NCI-H748 treated with DMSO at 0.1 percent for 48 hours (cell line): ENCODE data around the gene DDX1.

Experiments
- DNase-seq: peaks from one replicate; lab custom pipeline; 2025; lab: John Stamatoyannopoulos, UW

DDX1 gene

GRCh38 chr2:15562354-15563031 lies 29.2 kb upstream of the DDX1 start:
- DNase-seq, result no peak

GRCh38 chr2:15563227-15564100 lies 28.2 kb upstream of the DDX1 start:
- DNase-seq, result no peak

GRCh38 chr2:15565392-15565791 lies 26.3 kb upstream of the DDX1 start:
- no peak for DNase-seq

GRCh38 chr2:15565994-15566671 lies 25.5 kb upstream of the DDX1 start:
- DNase-seq, result no peak

GRCh38 chr2:15566912-15567311 lies 24.8 kb upstream of the DDX1 start:
- no peak for DNase-seq

- no peak for DNase-seq
These were observed 22.8 kb upstream of the DDX1 start for GRCh38 chr2:15568874-15569273.

GRCh38 chr2:15570104-15570503 lies 21.6 kb upstream of the DDX1 start:
- no peak for DNase-seq

GRCh38 chr2:15571729-15572128 lies 19.9 kb upstream of the DDX1 start:
- DNase-seq, result no peak

GRCh38 chr2:15577071-15577735 lies 14.5 kb upstream of the DDX1 start:
- DNase-seq, result peak; percentile 76

GRCh38 chr2:15579641-15580040 lies 12.0 kb upstream of the DDX1 start:
- no peak for DNase-seq

GRCh38 chr2:15580451-15580850 lies 11.2 kb upstream of the DDX1 start:
- no peak for DNase-seq

- no peak for DNase-seq
These were observed 8.8 kb upstream of the DDX1 start for GRCh38 chr2:15582710-15583357.

GRCh38 chr2:15583826-15584225 lies 7.8 kb upstream of the DDX1 start:
- no peak for DNase-seq

GRCh38 chr2:15584316-15584715 lies 7.4 kb upstream of the DDX1 start:
- no peak for DNase-seq

GRCh38 chr2:15584767-15585469 lies 6.8 kb upstream of the DDX1 start:
- DNase-seq, result no peak

GRCh38 chr2:15588329-15588919 lies 3.2 kb upstream of the DDX1 start:
- DNase-seq, result peak; percentile 15

GRCh38 chr2:15591373-15591691 lies 336 bp upstream of the DDX1 start:
- no peak for DNase-seq

GRCh38 chr2:15593327-15593705 lies 1.6 kb downstream of the DDX1 start:
- no peak for DNase-seq

GRCh38 chr2:15594291-15595256 lies 2.9 kb downstream of the DDX1 start:
- DNase-seq, result no peak
